ENCODE results near the gene SLITRK2.

Gene SLITRK2

GRCh38 chrX:145840531-145840930 is 22.9 kb downstream of the SLITRK2 start:
- Mint-ChIP-seq H3K27me3 (no peaks in the 10 kb centered on the region), H3K4me3 (no peak overlapping the region), H3K4me1 (ENCODE audit: low read depth) (no peaks in the 10 kb centered on the region), H3K27ac (no peak overlapping the region), H3K36me3 (ENCODE audit: low read depth) (no peaks in the 10 kb centered on the region), H3K9me3 (peaks cover 4% of the 10 kb centered on the region)

GRCh38 chrX:145843146-145843904 is 25.7 kb downstream of the SLITRK2 start:
- H3K9me3 Mint-ChIP-seq: peaks cover 4% of the 10 kb centered on the region
- no peak overlapping the region for H3K4me3 Mint-ChIP-seq
- H3K4me1 Mint-ChIP-seq (ENCODE audit: low read depth): no peaks in the 10 kb centered on the region
- H3K27me3 Mint-ChIP-seq: no peaks in the 10 kb centered on the region
- H3K27ac Mint-ChIP-seq: no peak overlapping the region
- H3K36me3 Mint-ChIP-seq (ENCODE audit: low read depth): no peaks in the 10 kb centered on the region

GRCh38 chrX:145844886-145845285 is 27.3 kb downstream of the SLITRK2 start:
- no peaks in the 10 kb centered on the region for H3K36me3 Mint-ChIP-seq (ENCODE audit: low read depth)
- H3K4me3 Mint-ChIP-seq: no peak overlapping the region
- H3K27me3 Mint-ChIP-seq: no peaks in the 10 kb centered on the region
- H3K9me3 Mint-ChIP-seq: peaks cover 4% of the 10 kb centered on the region
- H3K4me1 Mint-ChIP-seq (ENCODE audit: low read depth): no peaks in the 10 kb centered on the region
- H3K27ac Mint-ChIP-seq: no peak overlapping the region

GRCh38 chrX:145848448-145848847 is 30.8 kb downstream of the SLITRK2 start:
- Mint-ChIP-seq H3K9me3 (no peaks in the 10 kb centered on the region), H3K27me3 (no peaks in the 10 kb centered on the region), H3K4me1 (ENCODE audit: low read depth) (no peaks in the 10 kb centered on the region), H3K36me3 (ENCODE audit: low read depth) (no peaks in the 10 kb centered on the region), H3K4me3 (no peak overlapping the region), H3K27ac (no peak overlapping the region)

- no peaks in the 10 kb centered on the region for H3K4me1 Mint-ChIP-seq (ENCODE audit: low read depth)
- no peaks in the 10 kb centered on the region for H3K27me3 Mint-ChIP-seq
- H3K4me3 Mint-ChIP-seq: no peak overlapping the region
- no peak overlapping the region for H3K27ac Mint-ChIP-seq
- no peaks in the 10 kb centered on the region for H3K9me3 Mint-ChIP-seq
- H3K36me3 Mint-ChIP-seq (ENCODE audit: low read depth): no peaks in the 10 kb centered on the region
These were observed 31.2 kb downstream of the SLITRK2 start for GRCh38 chrX:145848857-145849256.

- H3K27me3 Mint-ChIP-seq: no peaks in the 10 kb centered on the region
- no peaks in the 10 kb centered on the region for H3K4me1 Mint-ChIP-seq (ENCODE audit: low read depth)
- H3K4me3 Mint-ChIP-seq: no peak overlapping the region
- no peaks in the 10 kb centered on the region for H3K36me3 Mint-ChIP-seq (ENCODE audit: low read depth)
- H3K27ac Mint-ChIP-seq: no peak overlapping the region
- H3K9me3 Mint-ChIP-seq: no peaks in the 10 kb centered on the region
These were observed 35.6 kb downstream of the SLITRK2 start for GRCh38 chrX:145853181-145853580.

- H3K27ac Mint-ChIP-seq: no peak overlapping the region
These were observed 38.6 kb downstream of the SLITRK2 start for GRCh38 chrX:145856181-145856580.

GRCh38 chrX:145861818-145862217 is 44.2 kb downstream of the SLITRK2 start:
- Mint-ChIP-seq H3K27ac (no peak overlapping the region), H3K9me3 (no peaks in the 10 kb centered on the region), H3K27me3 (no peaks in the 10 kb centered on the region)

More at GRCh38 chrX:145856181-145856580, 38.6 kb downstream of the SLITRK2 start:
- H3K9me3 Mint-ChIP-seq: no peaks in the 10 kb centered on the region
- H3K36me3 Mint-ChIP-seq (ENCODE audit: low read depth): no peaks in the 10 kb centered on the region
- no peak overlapping the region for H3K4me3 Mint-ChIP-seq
- no peaks in the 10 kb centered on the region for H3K27me3 Mint-ChIP-seq
- no peaks in the 10 kb centered on the region for H3K4me1 Mint-ChIP-seq (ENCODE audit: low read depth)

GRCh38 chrX:145865082-145865481 is 47.5 kb downstream of the SLITRK2 start:
- Mint-ChIP-seq H3K36me3 (ENCODE audit: low read depth) (no peaks in the 10 kb centered on the region), H3K27me3 (no peaks in the 10 kb centered on the region), H3K9me3 (no peaks in the 10 kb centered on the region), H3K4me1 (ENCODE audit: low read depth) (no peaks in the 10 kb centered on the region), H3K27ac (no peak overlapping the region), H3K4me3 (no peak overlapping the region)

More at GRCh38 chrX:145861818-145862217, 44.2 kb downstream of the SLITRK2 start:
- Mint-ChIP-seq H3K4me3 (no peak overlapping the region), H3K36me3 (ENCODE audit: low read depth) (no peaks in the 10 kb centered on the region), H3K4me1 (ENCODE audit: low read depth) (no peaks in the 10 kb centered on the region)

Data from stimulated activated naive CD8-positive, alpha-beta T cell treated with anti-CD3 and anti-CD28 coated beads, Interleukin-15, Interleukin-2, amounts not matched to agents 100 ng/mL and 50 ng/mL, for 24 hours (primary cell).